Astrocyte (in vitro differentiated cells and primary cell): Measurements from ENCODE around the gene CDKL4. TPM values are rescaled to one million over a fixed set of nuclear protein-coding genes. Genes with fewer than 3 reads are reported as not detected.
"Not testable (repeated sequence)": the region's sequence is repeated elsewhere in the genome, so short reads cannot be mapped to it uniquely, and the experiment has no call there.

Experiments used
- DNase-seq: peaks from one replicate; pipeline ENCODE4 v3.0.0-alpha.2; 2010; ENCODE audit warnings: low read depth
- FAIRE-seq: peaks from 2 replicates; lab custom pipeline; 2011; peaks lifted over from hg19 to GRCh38; lab: Jason Lieb, UNC
- H2AFZ ChIP-seq: 2 replicates; pipeline ENCODE4 v1.6.0; 2012; ENCODE audit warnings: low read depth, low read length, inconsistent platforms
- H3K27ac ChIP-seq: 2 replicates; pipeline ENCODE4 v1.5.1; 2011; ENCODE audit warnings: low read depth, low read length, inconsistent platforms
- H3K27me3 ChIP-seq: 2 replicates; pipeline ENCODE4 v1.6.0; 2011; ENCODE audit warnings: low read length, inconsistent platforms; ENCODE audit not compliant: insufficient read depth
- H3K36me3 ChIP-seq: 2 replicates; pipeline ENCODE4 v1.5.1; 2011; ENCODE audit warnings: low read length, inconsistent platforms; ENCODE audit not compliant: insufficient read depth
- H3K4me1 ChIP-seq: 2 replicates; pipeline ENCODE4 v1.5.1; 2011; ENCODE audit warnings: low read length, inconsistent platforms; ENCODE audit not compliant: insufficient read depth
- H3K4me2 ChIP-seq: 2 replicates; pipeline ENCODE4 v1.6.0; 2012; ENCODE audit warnings: low read length, inconsistent platforms
- H3K4me3 ChIP-seq: 2 replicates; pipeline ENCODE4 v1.5.1; 2011; ENCODE audit warnings: low read depth, mild to moderate bottlenecking, low read length, inconsistent platforms; ENCODE audit not compliant: insufficient read depth
- H3K79me2 ChIP-seq: 2 replicates; pipeline ENCODE4 v1.6.0; 2012; ENCODE audit warnings: mild to moderate bottlenecking, low read length, inconsistent platforms; ENCODE audit not compliant: insufficient read depth
- H3K9ac ChIP-seq: 2 replicates; pipeline ENCODE4 v1.6.0; 2012; ENCODE audit warnings: mild to moderate bottlenecking, low read length, inconsistent platforms
- H3K9me3 ChIP-seq: 2 replicates; pipeline ENCODE4 v1.5.1; 2012; ENCODE audit warnings: low read depth, mild to moderate bottlenecking, low read length, inconsistent platforms; ENCODE audit not compliant: insufficient read depth
- H4K20me1 ChIP-seq: 2 replicates; pipeline ENCODE4 v1.6.0; 2012; ENCODE audit warnings: low read length, inconsistent platforms; ENCODE audit not compliant: insufficient read depth
- H3K27ac Mint-ChIP-seq: one replicate; pipeline ENCODE4 v1.8.0; 2021; ENCODE audit warnings: mild to moderate bottlenecking, mixed read lengths; ENCODE audit not compliant: unreplicated experiment
- H3K27me3 Mint-ChIP-seq: one replicate; pipeline ENCODE4 v1.8.0; 2021; ENCODE audit warnings: low read depth, mixed read lengths; ENCODE audit not compliant: unreplicated experiment
- H3K36me3 Mint-ChIP-seq: one replicate; pipeline ENCODE4 v1.8.0; 2021; ENCODE audit warnings: low read depth, mixed read lengths; ENCODE audit not compliant: unreplicated experiment
- H3K4me1 Mint-ChIP-seq: one replicate; pipeline ENCODE4 v1.8.0; 2021; ENCODE audit warnings: low read depth, mixed read lengths; ENCODE audit not compliant: unreplicated experiment
- H3K4me3 Mint-ChIP-seq: one replicate; pipeline ENCODE4 v1.8.0; 2021; ENCODE audit warnings: mild to moderate bottlenecking, moderate library complexity, mixed read lengths; ENCODE audit not compliant: unreplicated experiment
- H3K9me3 Mint-ChIP-seq: one replicate; pipeline ENCODE4 v1.8.0; 2021; ENCODE audit warnings: mild to moderate bottlenecking, mixed read lengths; ENCODE audit not compliant: unreplicated experiment
- EZH2 ChIP-seq: IDR thresholded peaks from 2 replicates; pipeline ENCODE4 v1.6.1; 2012; ENCODE audit warnings: mild to moderate bottlenecking, low read length, inconsistent platforms; ENCODE audit not compliant: insufficient read depth
- total RNA-seq: library from RNA; stranded (reverse); gene quantifications from 2 replicates; pipeline ENCODE4 v1.2.1, GENCODE V29; 2021
- TF ChIP-seq, protein P1 (sequence below): IDR thresholded peaks from 2 replicates; pipeline ENCODE4 v1.5.1; 2011; ENCODE audit warnings: low read depth, mild to moderate bottlenecking, inconsistent platforms, low read length, moderate library complexity; ENCODE audit not compliant: insufficient read depth

Gene CDKL4
- total RNA-seq, 1 donor from 2014 or later: 1.4 TPM

DNA sequence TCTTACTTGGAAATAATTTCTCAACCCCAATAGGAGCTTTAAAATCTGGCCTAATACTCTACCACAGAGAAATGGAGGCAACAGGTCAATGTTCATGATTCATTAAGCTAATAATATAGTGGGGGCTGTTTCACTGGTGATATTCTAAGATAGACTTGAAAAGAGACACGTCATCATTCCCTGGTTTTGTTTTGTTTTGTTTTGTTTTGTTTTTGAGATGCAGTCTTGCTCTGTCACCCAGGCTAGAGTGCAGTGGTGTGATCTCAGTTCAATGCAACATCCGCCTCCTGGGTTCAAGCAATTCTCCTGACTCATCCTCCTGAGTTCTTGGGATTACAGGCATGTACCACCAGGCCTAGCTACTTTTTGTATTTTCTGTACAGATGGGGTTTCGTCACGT, 85.4 kb downstream of the CDKL4 start:
- Histone ChIP-seq H4K20me1 (no peaks in the 10 kb centered on the region), H3K4me1 (no peaks in the 10 kb centered on the region), H2AFZ (no peak overlapping the region), H3K36me3 (no peaks in the 10 kb centered on the region), H3K4me2 (no peak overlapping the region), H3K27ac (peak overlapping the region; percentile 21), H3K4me3 (no peak overlapping the region), H3K9me3 (no peaks in the 10 kb centered on the region), H3K79me2 (no peaks in the 10 kb centered on the region), H3K27me3 (no peaks in the 10 kb centered on the region), H3K9ac (no peak overlapping the region)
- FAIRE-seq (no peak), DNase-seq (no peak)
- Mint-ChIP-seq H3K9me3 (no peaks in the 10 kb centered on the region), H3K4me3 (no peak overlapping the region), H3K27ac (no peak overlapping the region), H3K4me1 (no peaks in the 10 kb centered on the region), H3K36me3 (no peaks in the 10 kb centered on the region), H3K27me3 (no peaks in the 10 kb centered on the region)
- no peak for TF ChIP-seq EZH2
- TF ChIP-seq, protein P1, sequence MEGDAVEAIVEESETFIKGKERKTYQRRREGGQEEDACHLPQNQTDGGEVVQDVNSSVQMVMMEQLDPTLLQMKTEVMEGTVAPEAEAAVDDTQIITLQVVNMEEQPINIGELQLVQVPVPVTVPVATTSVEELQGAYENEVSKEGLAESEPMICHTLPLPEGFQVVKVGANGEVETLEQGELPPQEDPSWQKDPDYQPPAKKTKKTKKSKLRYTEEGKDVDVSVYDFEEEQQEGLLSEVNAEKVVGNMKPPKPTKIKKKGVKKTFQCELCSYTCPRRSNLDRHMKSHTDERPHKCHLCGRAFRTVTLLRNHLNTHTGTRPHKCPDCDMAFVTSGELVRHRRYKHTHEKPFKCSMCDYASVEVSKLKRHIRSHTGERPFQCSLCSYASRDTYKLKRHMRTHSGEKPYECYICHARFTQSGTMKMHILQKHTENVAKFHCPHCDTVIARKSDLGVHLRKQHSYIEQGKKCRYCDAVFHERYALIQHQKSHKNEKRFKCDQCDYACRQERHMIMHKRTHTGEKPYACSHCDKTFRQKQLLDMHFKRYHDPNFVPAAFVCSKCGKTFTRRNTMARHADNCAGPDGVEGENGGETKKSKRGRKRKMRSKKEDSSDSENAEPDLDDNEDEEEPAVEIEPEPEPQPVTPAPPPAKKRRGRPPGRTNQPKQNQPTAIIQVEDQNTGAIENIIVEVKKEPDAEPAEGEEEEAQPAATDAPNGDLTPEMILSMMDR: no peak

DNA sequence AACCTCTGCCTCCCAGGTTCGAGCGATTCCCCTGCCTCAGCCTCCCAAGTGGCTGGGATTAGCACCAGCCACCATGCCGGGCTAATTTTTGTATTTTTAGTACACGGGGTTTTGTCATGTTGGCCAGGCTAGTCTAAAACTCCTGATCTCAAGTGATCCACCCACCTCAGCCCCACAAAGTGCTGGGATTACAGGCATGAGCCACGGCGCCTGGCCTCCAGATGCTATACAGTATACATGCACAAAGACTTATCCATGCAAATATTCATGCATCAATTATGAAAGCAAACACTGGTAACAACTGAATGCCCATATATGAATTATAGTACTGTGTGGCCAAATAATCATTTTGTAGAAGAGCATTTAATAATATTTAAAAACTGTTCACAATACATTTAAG, 86.9 kb downstream of the CDKL4 start:
- no peak overlapping the region for H2AFZ ChIP-seq
- no peaks in the 10 kb centered on the region for H3K27me3 ChIP-seq
- Mint-ChIP-seq H3K9me3 (no peaks in the 10 kb centered on the region), H3K4me3 (no peak overlapping the region), H3K27ac (no peak overlapping the region), H3K36me3 (no peaks in the 10 kb centered on the region), H3K4me1 (no peaks in the 10 kb centered on the region), H3K27me3 (no peaks in the 10 kb centered on the region)
- no peak overlapping the region for H3K9ac ChIP-seq
- no peaks in the 10 kb centered on the region for H3K79me2 ChIP-seq
- H3K27ac ChIP-seq: no peak overlapping the region
- H4K20me1 ChIP-seq: no peaks in the 10 kb centered on the region
- no peak overlapping the region for H3K4me2 ChIP-seq
- no peaks in the 10 kb centered on the region for H3K4me1 ChIP-seq
- H3K9me3 ChIP-seq: no peaks in the 10 kb centered on the region
- FAIRE-seq (no peak), DNase-seq (no peak)
- no peaks in the 10 kb centered on the region for H3K36me3 ChIP-seq
- TF ChIP-seq, protein P1: no peak
- no peak overlapping the region for H3K4me3 ChIP-seq

DNA sequence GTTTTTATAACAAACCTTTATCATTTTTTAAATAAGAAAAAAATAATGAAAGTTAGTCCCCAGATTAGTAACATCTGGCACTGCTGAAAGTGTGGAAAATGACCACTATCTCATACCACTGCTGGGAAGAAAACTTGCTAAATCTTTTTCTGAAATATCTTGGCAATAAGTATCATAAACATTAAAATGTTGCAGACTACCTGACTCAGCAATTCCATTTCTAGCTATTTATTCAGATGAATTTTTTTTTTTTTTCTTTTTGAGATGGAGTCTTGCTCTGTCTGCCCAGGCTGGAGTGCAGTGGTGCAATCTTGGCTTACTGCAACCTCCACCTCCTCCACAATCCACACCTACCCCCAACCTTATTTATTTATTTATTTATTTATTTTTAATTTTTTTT, 87.7 kb downstream of the CDKL4 start:
- Mint-ChIP-seq H3K4me1 (no peaks in the 10 kb centered on the region), H3K27me3 (no peaks in the 10 kb centered on the region)
- no peak overlapping the region for H2AFZ ChIP-seq

DNA sequence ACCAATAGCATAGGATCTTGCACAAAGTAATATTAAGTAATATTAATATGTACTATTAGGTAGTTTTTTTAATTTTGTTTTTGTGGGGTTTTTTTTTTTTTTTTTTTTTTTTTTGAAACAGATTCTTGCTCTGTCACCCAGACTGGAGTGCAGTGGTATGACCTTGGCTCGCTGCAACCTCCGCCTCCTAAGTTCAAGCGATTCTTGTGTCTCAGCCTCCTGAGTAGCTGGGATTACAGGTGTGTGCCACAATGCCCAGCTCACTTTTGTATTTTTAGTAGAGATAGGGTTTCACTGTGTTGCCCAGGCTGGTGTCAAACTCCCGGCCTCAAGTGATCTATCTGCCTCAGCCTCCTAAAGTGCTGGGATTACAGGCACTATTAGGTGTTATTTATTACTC, 88.2 kb downstream of the CDKL4 start:
- not testable (repeated sequence) for H3K4me1 ChIP-seq, H3K36me3 Mint-ChIP-seq, FAIRE-seq, H3K4me3 Mint-ChIP-seq, H3K4me3 ChIP-seq, H3K79me2 ChIP-seq, H3K27me3 Mint-ChIP-seq, H3K27me3 ChIP-seq, H3K9me3 ChIP-seq, DNase-seq, H3K36me3 ChIP-seq, H3K4me2 ChIP-seq, H4K20me1 ChIP-seq, H3K27ac Mint-ChIP-seq, H3K9ac ChIP-seq, H2AFZ ChIP-seq, H3K4me1 Mint-ChIP-seq, H3K9me3 Mint-ChIP-seq, H3K27ac ChIP-seq

More for the DNA sequence above, 87.7 kb downstream of the CDKL4 start:
- Histone ChIP-seq H3K9ac (no peak overlapping the region), H3K4me3 (no peak overlapping the region), H3K4me1 (no peaks in the 10 kb centered on the region), H3K79me2 (no peaks in the 10 kb centered on the region), H3K27me3 (no peaks in the 10 kb centered on the region), H3K27ac (no peak overlapping the region), H3K4me2 (no peak overlapping the region), H3K9me3 (no peaks in the 10 kb centered on the region), H3K36me3 (no peaks in the 10 kb centered on the region), H4K20me1 (no peaks in the 10 kb centered on the region)
- TF ChIP-seq EZH2: no peak
- TF ChIP-seq, protein P1: no peak
- Mint-ChIP-seq H3K27ac (no peak overlapping the region), H3K36me3 (no peaks in the 10 kb centered on the region), H3K4me3 (no peak overlapping the region), H3K9me3 (no peaks in the 10 kb centered on the region)
- DNase-seq: no peak
- FAIRE-seq: no peak
